GM19035 (cell line): ENCODE measurements around the gene MCM5.
"Not testable (repeated sequence)": the region's sequence is repeated elsewhere in the genome, so short reads cannot be mapped to it uniquely, and the experiment has no call there.

Experiments used
- ATAC-seq: cut with Tn5 transposase; IDR thresholded peaks from one replicate; pipeline ENCODE4 v1.9.1; 2021; ENCODE audit not compliant: unreplicated experiment

The MCM5 gene

DNA sequence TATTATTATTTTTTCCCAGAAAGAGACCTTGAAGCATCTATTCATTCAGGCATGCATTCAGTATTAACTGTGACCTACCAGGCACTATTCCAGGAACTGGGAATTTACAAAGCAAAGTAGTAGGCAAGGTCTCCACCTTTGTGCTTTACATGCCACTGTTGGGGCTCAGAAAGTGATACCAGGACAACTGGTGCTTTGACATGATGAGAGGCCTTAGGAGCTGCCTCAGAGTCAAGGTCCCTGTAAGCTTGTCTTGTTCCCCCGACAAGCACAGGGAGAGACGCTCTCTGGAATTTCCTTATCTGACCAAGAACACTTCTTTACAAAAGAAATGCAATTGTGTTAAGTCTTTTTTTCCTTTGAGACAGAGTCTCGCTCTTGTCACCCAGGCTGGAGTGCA is 21.3 kb upstream of the MCM5 start:
- ATAC-seq: no peak

DNA sequence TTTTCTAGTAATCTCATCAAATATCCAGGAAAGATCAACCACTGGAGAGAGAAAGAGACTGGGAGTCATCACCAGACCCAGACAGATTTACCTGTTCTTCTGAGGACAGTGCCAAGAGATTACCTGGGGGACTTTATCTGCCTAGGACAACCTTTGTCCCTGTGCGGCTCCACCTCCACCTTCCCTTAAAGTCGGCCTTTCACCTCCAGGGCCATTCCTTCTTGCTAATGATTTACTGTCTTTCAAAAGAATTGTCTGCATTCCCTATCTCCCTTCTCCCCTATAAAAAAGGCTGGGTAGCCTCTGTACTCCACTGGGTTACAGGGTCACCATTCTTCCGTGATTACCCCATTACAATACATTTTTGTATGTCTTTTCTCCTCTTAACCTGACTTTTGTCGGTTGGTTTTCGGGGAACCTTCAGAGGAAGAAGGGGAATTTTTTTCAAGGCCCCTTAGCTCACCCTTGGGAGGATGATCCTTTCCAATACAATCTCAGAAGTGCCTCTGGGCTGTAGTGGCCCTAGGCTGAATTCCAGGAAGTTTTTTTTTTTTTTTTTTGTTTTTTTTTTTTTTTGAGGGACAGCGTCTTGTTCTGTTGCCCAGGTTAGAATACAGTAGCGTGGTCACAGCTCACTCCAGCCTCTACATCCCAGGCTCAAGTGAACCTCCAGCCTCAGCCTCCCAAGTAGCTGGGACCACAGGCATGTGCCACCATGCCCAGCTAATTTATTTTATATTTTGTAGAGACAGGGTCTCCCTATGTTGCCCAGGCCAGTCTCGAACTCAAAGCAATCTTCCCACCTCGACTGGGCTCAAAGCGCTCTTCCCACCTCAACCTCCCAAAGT is 20.6 kb upstream of the MCM5 start:
- no peak for ATAC-seq

GRCh38 chr22:35380013-35380412 is 19.9 kb upstream of the MCM5 start:
- ATAC-seq: no peak

- no peak for ATAC-seq
These were observed 19.2 kb upstream of the MCM5 start, which contains the start of gene HMOX1 for GRCh38 chr22:35380537-35381423. Gene HMOX1 (plus strand): TSS chr22:35381096. CDS start chr22:35381174, 78 bp downstream.

- no peak for ATAC-seq
These were observed 18.4 kb upstream of the MCM5 start for GRCh38 chr22:35381424-35382009.

DNA sequence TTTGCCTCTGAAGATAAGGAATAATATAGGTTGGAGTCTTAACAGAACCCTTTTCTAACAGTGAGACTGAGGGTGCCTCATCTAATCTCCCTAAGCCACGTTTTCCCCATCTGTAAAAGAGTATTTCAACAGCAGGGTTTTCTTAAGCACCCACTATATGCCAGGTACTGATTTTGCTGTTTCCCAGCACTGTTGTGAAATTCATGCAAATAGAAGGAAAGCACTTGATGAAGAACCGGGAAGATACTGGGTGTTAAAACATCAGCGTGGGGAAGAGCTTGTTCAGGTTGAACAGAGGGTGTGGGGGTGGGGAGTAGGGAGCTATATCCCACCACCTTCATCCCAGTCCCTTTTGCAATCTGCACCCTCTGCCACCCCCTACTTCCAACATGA is 16.3 kb upstream of the MCM5 start:
- ATAC-seq: no peak

DNA sequence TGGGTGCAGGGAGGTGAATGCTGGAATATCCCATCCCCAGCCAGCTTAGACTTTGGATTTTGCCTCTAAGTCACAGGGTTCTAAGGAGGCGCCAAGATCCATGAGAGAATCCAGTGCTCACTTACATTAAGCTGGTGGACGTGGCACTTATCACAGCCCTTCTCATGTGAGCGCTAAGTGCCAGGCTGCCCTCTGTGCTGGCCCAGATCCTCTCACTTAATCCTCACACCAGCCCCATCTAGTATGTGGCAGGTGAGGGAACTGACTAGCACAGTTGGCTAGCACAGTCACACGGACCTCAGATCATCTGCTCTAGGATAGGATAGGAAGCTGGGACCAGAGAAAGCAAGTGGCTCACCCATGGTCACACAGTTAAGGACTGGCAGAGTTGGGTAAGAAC is 15.4 kb upstream of the MCM5 start:
- ATAC-seq: no peak

DNA sequence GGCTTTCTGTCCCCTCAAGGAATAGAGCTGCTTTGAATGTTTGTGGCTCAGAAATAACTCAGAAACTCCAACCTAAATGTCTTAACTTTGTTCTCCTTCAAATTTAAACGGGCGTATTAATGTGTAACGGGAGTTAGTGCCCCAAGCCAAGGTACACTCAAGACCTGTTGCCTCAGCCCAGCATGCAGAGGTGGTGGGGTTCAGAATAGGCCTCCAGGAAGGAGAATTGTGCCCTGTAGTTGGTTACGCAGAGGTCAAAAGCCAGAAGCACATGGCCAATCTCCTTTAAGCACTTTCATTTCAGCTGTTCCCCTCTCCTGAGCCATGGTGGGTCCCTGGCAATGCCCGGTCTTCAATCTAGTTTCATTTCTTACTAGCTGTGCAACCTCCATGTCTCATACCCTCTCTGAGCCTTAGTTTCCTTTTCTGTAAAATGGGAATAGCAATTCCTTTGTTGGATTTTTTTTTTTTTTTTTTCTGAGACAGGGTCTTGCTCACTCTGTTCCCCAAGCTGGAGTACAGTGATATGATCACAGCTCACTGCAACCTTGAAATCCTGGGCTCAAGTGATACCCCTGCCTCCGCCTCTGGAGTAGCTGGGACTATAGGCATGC is 14.9 kb upstream of the MCM5 start:
- ATAC-seq: no peak

GRCh38 chr22:35386670-35387288 is 13.2 kb upstream of the MCM5 start:
- no peak for ATAC-seq

DNA sequence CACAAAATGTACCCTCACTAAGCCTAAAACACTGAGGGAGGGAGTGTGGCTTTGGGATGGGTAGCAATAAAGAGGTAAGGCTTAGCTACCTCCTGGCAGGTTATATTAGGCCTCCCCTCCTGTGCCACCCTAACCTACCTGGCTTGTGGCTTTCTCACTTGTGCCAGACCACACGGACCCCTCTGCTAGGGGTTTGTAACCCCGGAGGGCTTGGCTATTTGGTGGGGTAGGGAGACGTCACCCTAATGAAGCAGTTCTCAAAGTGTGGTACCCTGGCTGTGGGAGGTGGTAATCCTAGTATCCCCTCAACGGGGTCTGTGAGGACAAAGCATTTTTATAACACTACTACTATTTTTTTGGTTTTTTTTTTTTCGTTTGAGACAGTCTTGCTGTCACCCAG is 9.0 kb upstream of the MCM5 start:
- ATAC-seq: no peak

DNA sequence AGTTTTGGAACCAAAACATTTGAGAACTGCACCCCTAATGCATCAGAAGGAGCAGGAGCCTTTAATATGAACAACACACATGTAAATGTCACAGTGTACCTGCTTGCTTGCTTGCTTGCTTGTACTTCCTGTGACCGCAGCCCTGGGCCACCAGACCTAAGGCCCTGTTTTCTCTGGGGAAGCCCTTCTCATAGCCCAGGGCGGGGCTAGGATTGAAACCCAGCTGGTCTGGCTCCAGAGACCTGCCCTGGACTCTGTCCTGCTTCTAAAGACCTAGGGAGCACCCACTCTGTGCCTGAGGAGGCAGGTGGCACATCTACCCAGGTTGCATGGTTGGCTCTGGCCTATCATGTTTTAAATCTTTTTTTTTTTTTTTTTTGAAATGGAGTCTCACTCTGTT is 7.6 kb upstream of the MCM5 start:
- no peak for ATAC-seq

GRCh38 chr22:35393116-35394010 is 6.6 kb upstream of the MCM5 start:
- ATAC-seq: no peak

GRCh38 chr22:35394011-35394312 is 6.0 kb upstream of the MCM5 start:
- no peak for ATAC-seq

DNA sequence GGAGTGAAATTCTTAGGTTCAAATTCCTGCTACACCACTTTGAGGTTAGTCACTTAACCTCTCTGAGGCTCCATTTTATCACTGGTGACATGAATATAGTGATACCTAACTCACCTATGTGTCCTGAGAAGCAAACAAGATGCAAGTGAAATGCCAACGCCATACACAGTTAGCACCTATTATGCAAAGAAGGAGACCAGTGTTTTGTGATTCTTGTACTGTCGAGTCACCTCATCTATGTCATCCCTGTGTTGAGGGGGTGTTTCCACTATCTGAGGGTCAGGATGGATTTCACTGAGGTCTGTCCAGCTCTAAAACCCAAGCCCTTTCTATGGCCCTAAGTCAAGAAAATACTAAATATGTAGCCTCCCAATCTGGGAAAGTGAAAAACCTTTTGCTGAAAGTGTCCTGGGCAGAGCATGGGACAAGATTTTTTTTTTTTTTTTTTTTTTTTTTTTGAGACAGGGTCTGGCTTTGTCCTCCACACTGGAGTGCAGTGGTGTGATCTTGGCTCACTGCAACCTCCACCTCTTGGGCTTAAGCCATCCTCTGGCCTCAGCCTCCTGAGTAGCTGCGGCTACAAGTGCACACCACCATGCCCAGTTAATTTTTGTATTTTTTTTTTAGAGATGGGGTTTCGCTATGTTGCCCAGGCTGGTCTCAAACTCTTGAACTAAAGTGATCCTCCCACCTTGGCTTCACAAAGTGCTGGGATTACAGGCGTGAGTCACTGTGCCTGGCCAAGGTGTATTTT is 5.0 kb upstream of the MCM5 start:
- ATAC-seq: no peak

- not testable (repeated sequence) for ATAC-seq
These were observed 3.3 kb upstream of the MCM5 start for GRCh38 chr22:35396622-35397021.

GRCh38 chr22:35397095-35397904 is 2.6 kb upstream of the MCM5 start:
- ATAC-seq: no peak

GRCh38 chr22:35398591-35398973 is 1.4 kb upstream of the MCM5 start:
- no peak for ATAC-seq

DNA sequence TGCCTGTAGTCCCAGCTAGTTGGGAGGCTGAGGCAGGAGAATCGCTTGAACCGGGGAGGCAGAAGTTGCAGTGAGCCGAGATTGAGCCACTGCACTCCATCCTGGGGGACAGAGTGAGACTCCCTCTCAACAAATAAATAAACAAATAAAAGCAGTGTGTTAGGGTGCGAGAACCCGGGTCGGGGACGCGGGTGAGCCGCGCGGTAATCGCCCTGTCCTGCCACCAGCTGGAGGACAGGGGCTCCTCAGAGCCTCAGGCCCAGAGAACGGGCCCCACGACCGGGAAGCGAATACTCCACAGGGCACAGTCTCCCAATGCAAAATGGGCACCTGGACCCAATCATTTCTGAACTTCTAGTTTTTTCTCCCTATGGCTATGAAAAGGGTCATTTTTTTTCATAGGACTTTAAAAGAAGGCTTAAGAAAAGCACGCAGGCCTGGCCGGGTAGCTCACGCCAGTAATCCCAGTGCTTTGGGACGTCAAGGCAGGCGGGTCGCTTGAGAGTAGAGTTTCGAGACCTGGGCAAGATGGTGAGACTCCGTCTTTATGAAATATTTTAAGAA is 744 bp upstream of the MCM5 start:
- ATAC-seq: no peak
